AG09309 (cell line): Measurements from ENCODE around the gene PRKAG2.
A peak's percentile ranks its signal among the peaks of the same experiment; 100 is the strongest.

Experiments used
- DNase-seq: peaks from one replicate; pipeline ENCODE4 v3.0.0-alpha.2; 2010; ENCODE audit warnings: low read depth
- H3K4me3 ChIP-seq: 2 replicates; pipeline ENCODE4 v1.5.1; 2011; ENCODE audit warnings: mild to moderate bottlenecking, low read depth, low read length, moderate library complexity; ENCODE audit not compliant: control insufficient read depth
- TF ChIP-seq, protein P1 (sequence below): IDR thresholded peaks from 2 replicates; pipeline ENCODE4 v1.5.1; 2011; ENCODE audit warnings: mild to moderate bottlenecking, low read depth, low read length, inconsistent platforms; ENCODE audit not compliant: insufficient read depth, control insufficient read depth; ENCODE audit errors: missing control alignments

PRKAG2 gene

DNA sequence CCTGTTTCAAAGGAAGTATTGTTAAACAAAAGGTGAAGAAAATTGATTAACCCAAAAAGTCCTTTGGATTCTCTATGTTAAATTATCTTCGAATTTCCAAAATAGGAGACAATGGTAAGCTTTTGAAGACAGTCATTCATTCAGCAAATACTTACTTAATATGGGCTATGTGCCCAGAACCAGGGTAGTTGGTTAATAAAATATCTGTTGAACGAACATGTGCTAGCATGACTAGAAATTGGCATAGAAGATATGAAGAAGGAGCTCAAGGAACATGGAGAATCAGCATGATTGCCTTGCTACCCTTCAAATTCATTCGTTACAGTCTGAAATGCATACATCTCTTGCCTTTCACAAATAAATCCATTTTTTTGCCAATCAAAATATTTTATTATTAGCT, 234.2 kb downstream of the PRKAG2 start:
- DNase-seq: no peak
- TF ChIP-seq, protein P1, sequence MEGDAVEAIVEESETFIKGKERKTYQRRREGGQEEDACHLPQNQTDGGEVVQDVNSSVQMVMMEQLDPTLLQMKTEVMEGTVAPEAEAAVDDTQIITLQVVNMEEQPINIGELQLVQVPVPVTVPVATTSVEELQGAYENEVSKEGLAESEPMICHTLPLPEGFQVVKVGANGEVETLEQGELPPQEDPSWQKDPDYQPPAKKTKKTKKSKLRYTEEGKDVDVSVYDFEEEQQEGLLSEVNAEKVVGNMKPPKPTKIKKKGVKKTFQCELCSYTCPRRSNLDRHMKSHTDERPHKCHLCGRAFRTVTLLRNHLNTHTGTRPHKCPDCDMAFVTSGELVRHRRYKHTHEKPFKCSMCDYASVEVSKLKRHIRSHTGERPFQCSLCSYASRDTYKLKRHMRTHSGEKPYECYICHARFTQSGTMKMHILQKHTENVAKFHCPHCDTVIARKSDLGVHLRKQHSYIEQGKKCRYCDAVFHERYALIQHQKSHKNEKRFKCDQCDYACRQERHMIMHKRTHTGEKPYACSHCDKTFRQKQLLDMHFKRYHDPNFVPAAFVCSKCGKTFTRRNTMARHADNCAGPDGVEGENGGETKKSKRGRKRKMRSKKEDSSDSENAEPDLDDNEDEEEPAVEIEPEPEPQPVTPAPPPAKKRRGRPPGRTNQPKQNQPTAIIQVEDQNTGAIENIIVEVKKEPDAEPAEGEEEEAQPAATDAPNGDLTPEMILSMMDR: no peak
- H3K4me3 ChIP-seq: no peak overlapping the region

DNA sequence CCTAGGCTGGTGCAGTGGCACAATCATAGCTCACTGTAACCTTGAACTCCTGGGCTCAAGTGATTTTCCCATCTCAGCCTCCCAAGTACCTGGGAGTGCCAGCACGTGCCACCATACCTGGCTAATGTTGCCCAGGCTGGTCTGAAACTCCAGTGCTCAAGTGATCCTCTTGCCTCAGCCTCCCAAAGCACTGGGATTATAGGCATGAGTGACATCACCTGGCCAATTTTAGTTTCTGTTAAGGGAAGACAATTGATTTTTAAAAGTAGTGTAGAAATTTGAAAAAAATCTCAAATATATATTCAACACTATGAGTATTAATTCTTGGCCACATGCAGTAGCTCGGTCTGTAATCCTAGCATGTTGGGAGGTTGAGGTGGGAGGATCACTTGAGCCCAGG, 235.3 kb downstream of the PRKAG2 start:
- TF ChIP-seq, protein P1: no peak
- H3K4me3 ChIP-seq: no peak overlapping the region
- no peak for DNase-seq

- TF ChIP-seq, protein P1: no peak
- no peak for DNase-seq
- no peak overlapping the region for H3K4me3 ChIP-seq
Observed at GRCh38 chr7:151637781-151638261, 239.1 kb downstream of the PRKAG2 start.

DNA sequence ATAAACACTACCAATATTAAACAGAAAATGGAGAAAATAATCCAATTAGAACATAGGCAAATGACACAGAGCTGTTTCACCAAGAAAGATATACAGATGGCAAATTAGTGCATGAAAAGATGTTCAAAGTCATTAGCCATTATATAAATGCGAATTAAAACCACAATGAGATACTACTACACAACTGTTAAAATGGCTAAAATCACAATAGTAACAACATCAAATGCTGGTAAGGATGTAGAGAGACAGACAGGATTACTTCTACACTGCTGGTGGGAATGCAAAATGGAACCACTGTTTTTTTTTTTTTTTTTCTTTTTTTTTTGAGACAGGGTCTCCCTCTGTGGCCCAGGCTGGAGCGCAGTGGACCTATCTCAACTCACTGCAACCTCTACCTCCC, 242.3 kb downstream of the PRKAG2 start:
- DNase-seq: no peak
- no peak overlapping the region for H3K4me3 ChIP-seq
- TF ChIP-seq, protein P1: no peak

DNA sequence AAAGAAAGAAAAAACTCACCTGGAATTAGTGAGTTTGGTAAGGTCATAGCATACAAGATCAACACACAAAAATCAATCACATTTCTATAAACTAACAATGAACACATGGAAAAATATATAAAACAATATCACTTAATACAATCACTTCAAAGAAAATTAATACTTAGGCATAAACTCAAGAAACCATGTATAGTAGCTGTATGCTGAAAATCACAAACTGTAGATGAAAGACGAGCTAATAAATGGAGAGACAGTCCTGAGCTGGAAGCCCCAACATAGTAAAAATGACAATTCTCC, 243.5 kb downstream of the PRKAG2 start:
- H3K4me3 ChIP-seq: no peak overlapping the region
- TF ChIP-seq, protein P1: no peak
- no peak for DNase-seq

DNA sequence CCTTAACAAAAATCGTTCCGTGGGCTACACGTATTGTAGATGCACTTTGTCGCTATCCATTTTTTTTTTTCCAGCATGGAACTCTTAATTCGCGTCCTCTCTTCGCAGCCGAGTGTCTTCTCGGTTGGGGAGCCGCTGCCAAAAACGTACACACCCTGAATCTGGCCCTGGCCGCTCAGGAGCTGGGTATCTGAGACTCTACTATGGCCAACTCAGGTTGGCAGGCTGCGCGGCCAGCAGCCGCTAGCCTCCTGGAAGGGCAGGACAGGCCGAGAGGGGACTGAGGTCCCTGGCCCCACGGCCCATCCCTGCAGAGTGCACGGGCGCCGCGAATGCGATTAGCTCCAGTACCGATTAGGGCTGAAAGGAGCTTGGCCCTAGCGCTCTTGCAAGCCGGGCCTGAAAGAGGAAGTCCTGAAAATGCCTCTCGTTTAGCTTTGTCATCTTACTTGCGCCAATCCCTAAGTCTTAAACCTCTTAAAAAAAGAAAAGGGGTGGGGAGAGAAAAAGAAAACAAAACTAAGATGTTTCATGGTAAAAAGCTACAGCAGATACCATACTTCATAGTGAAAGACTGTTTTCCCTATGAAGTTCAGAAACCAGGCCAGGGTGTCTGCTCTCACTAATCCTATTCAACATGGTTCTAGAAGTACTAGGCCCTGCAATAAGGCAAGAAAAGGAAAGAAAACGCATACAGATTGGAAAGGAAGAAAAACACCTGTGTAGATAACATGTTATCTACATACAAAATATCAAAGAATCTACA, 244.0 kb downstream of the PRKAG2 start:
- DNase-seq: no peak
- peak overlapping the region; percentile 23 for H3K4me3 ChIP-seq

More for the DNA sequence above, 244.0 kb downstream of the PRKAG2 start:
- TF ChIP-seq, protein P1: no peak
